Hematopoietic multipotent progenitor cell treated with erythropoietin and hydrocortisone succinate and interleukin-3 and kit ligand, for 17 days (in vitro differentiated cells): Measurements from ENCODE around the gene CCDC198.

Experiments used
- DNase-seq: peaks from one replicate; pipeline ENCODE4 v3.0.0-alpha.2; 2015; ENCODE audit warnings: low spot score

The CCDC198 gene

GRCh38 chr14:57462551-57462950, 31.1 kb downstream of the CCDC198 start:
- DNase-seq: no peak

DNA sequence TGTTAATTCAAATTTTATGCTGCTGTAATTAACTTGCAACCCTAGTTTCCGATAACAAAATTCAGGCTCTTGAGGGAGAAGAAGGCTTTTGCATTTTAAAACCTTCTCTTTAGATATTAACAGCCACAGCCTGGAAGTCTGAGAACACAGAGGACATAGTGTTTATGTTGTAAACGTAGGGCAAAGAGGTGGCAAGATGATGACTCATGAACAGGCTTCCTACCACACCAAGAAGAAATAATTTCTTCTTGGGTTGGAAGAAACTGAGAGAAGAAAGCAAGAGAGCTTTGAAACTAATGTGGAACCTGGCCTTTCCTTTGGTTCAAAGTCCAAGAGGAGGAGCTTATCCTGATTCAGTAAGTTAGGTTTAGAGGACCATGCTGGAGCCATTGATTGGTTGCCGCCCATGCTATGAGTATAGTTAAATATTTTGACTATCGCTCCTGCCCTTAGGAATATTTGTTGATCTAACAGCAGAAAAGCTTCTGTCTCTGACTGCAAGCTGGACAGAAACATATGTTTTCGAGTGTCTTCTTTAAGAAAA, 31.8 kb downstream of the CCDC198 start:
- no peak for DNase-seq

DNA sequence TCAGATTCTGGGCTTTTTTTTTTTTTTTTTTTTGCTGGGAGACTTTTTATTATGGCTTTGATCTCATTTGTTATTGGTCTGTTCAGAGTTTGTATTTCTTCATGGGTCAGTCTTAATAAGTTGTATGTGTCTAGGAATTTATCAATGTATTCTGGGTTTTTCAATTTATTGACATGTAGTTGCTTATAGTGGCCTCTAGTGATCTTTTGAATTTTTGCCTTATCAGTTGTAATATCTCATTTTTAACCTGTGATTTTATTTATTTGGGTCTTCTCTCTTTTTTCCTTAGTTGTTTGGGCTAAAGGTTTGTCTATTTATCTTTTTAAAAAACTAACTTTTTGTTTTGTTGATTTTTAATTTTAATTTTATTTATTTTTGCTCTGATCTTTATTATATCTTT, 57.7 kb downstream of the CCDC198 start:
- no peak for DNase-seq

DNA sequence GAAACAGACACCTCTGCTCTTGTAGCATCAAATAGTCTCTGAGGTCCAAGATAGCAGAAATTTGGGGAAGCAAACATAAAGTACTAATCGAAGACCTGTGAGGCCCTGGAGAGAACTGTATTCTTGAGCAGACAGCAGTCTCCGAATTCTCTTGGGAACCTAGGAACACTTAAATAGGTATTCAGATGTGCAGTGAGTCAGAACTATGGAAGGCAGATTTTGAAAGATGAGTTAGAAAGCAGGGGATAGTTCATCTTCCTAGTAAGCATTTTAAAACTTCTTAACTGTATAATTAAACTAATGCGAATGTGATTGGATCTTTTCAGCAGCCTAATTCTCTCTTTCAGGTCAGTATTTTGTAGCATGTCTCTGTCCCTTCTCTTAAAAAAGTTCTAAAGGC, 72.7 kb downstream of the CCDC198 start:
- DNase-seq: no peak

DNA sequence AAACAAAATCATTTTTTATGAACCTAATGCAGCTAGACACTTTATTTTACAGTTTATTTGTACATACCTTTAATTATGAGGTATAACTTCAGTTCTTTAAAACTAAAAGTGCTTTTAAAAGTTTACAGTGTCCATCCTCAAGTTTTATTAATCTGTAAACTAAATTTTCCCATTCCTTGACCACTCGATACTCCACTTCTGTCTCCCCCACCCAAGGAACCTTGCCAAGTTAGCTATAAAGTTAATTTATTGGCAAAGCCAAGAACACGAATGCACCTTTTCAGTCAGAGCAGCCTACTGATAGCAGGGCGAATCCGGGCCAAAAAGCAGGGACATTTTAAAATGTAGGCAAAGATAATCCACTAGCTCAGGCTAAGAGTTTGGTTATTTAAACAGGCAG, 73.6 kb downstream of the CCDC198 start:
- no peak for DNase-seq
